Erythroblast (primary cell): Measurements from ENCODE around the gene DPAGT1.

Experiments
- DNase-seq, 2 experiments: peaks; one replicate each; lab custom pipeline; 2025; lab: John Stamatoyannopoulos, UW
- GATA1 ChIP-seq: IDR thresholded peaks from 2 replicates; pipeline ENCODE4 v1.6.1; 2011; ENCODE audit warnings: low read depth, mild to moderate bottlenecking, control low read depth, low read length, moderate library complexity
- POLR2A ChIP-seq: IDR thresholded peaks from 2 replicates; pipeline ENCODE4 v1.6.1; 2011; ENCODE audit warnings: mild to moderate bottlenecking, low read length

The DPAGT1 gene

GRCh38 chr11:119048644-119049043, 53.0 kb downstream of the DPAGT1 start:
- no peak for DNase-seq
- TF ChIP-seq POLR2A: no peak
- no peak for TF ChIP-seq GATA1

GRCh38 chr11:119047205-119047604, 54.4 kb downstream of the DPAGT1 start:
- no peak for TF ChIP-seq GATA1
- no peak for TF ChIP-seq POLR2A
- no peak for DNase-seq
